Body of pancreas (tissue), 4 donors: Measurements from ENCODE around the gene SPINK13. TPM values are rescaled to one million over a fixed set of nuclear protein-coding genes. Genes with fewer than 3 reads are reported as not detected.

Experiments
- ATAC-seq: fragments of 150-250 bp; one replicate; pipeline ENCODE4 v1.9.1; 2016
- DNase-seq, 4 donors: peaks; one replicate each; pipeline ENCODE4 v3.0.0-alpha.2; 2019
- H3K27ac ChIP-seq, 4 donors: fragments of 200-600 bp; sonication (generic); 1 replicate in 3 of 4; 2 replicates in 1 of 4; pipeline versions ENCODE4 v1.5.1 to v1.6.1; 2016 to 2019; ENCODE audit warnings: mild to moderate bottlenecking in 1 of 4, mixed read lengths in 1 of 4, moderate library complexity in 1 of 4
- H3K27me3 ChIP-seq, 2 donors: fragments of 200-600 bp; sonication (generic); one replicate each; pipeline ENCODE4 v1.6.0; 2016; ENCODE audit warnings: mild to moderate bottlenecking in 1 of 2
- H3K36me3 ChIP-seq, 2 donors: fragments of 200-600 bp; sonication (generic); replicated peaks in 1 of 2; 2 replicates each; pipeline ENCODE4 v1.5.1; 2016; ENCODE audit warnings: low read depth in 2 of 2; ENCODE audit not compliant: insufficient read depth in 1 of 2
- H3K4me1 ChIP-seq: fragments of 200-600 bp; sonication (generic); one replicate; pipeline ENCODE4 v1.6.0; 2016
- H3K4me3 ChIP-seq, 2 donors: fragments of 200-600 bp; sonication (generic); 1 replicate in 1 of 2; 2 replicates in 1 of 2; pipeline ENCODE4 v1.5.1; 2016 to 2019
- H3K9me3 ChIP-seq, 3 donors: fragments of 200-600 bp; sonication (generic); 1 replicate in 2 of 3; 2 replicates in 1 of 3; pipeline ENCODE4 v1.5.1; 2016
- CTCF ChIP-seq, 7 experiments: fragments of 450-650 bp in 4 of 7; fragments of 200-600 bp in 3 of 7; sonication (generic) in 3 of 7; IDR thresholded peaks; one replicate each; pipeline ENCODE4 v1.5.1; 2016 to 2019; ENCODE audit warnings: antibody characterized with exemption in 7 of 7
- POLR2A ChIP-seq, 3 donors: fragments of 450-650 bp; IDR thresholded peaks; one replicate each; pipeline ENCODE4 v1.6.1; 2016; ENCODE audit warnings: antibody characterized with exemption in 3 of 3, mild to moderate bottlenecking in 2 of 3
- WGBS, 2 donors: methylation state at CpG; one replicate each; pipeline ENCODE4 v1.1.5; 2017; 5-methylcytosine and 5-hydroxymethylcytosine counted together
- intact Hi-C: fragments of 100-400 bp; cut with DNase I; formaldehyde crosslinking; loops from one replicate; pipeline ENCODE4 v1.15.1; 2023
- total RNA-seq, 2 donors: library from RNA; depleted of rRNA; stranded (reverse); fragments of >200 nt; gene quantifications; one replicate each; pipeline ENCODE4 v1.1.0, GENCODE V29; 2016

The SPINK13 gene
- total RNA-seq, 2 donors from 2014 or later: 2.6 to 5.7 TPM

GRCh38 chr5:148290271-148291195 is 21.9 kb downstream of the SPINK13 start:
- Histone ChIP-seq H3K36me3 (no peaks in the 10 kb centered on the region), H3K4me3 (no peak overlapping the region), H3K9me3 (no peaks in the 10 kb centered on the region), H3K27me3 (no peaks in the 10 kb centered on the region), H3K4me1 (no peaks in the 10 kb centered on the region), H3K27ac (no peak overlapping the region)
- WGBS, 2 donors: 63 to 67% methylated on average over 6 of the region's 6 CpGs
- intact Hi-C loops: no loop called here
- no peak for ATAC-seq
- TF ChIP-seq POLR2A (IDR thresholded peaks at IDR 0.05) (no peak), CTCF (IDR thresholded peaks at IDR 0.05) (peak; percentile 10 to 45 (median 37))
- DNase-seq: no peak

- no peak for DNase-seq
- ATAC-seq: no peak
- H3K27ac ChIP-seq: no peak overlapping the region
- no peaks in the 10 kb centered on the region for H3K36me3 ChIP-seq
- TF ChIP-seq POLR2A (IDR thresholded peaks at IDR 0.05) (no peak), CTCF (IDR thresholded peaks at IDR 0.05) (no peak)
- H3K4me3 ChIP-seq: no peak overlapping the region
- H3K9me3 ChIP-seq: no peaks in the 10 kb centered on the region
- intact Hi-C loops: no loop called here
- no peaks in the 10 kb centered on the region for H3K27me3 ChIP-seq
- WGBS, 2 donors: 83 to 86% methylated on average over 4 of the region's 4 CpGs
- H3K4me1 ChIP-seq: no peaks in the 10 kb centered on the region
These were observed 29.1 kb downstream of the SPINK13 start for GRCh38 chr5:148297731-148298130.

- H3K36me3 ChIP-seq: no peaks in the 10 kb centered on the region
- H3K27ac ChIP-seq: no peak overlapping the region
- ATAC-seq (no peak), DNase-seq (no peak)
- WGBS, 2 donors: 69 to 73% methylated on average over 1 of the region's 1 CpG
- TF ChIP-seq POLR2A (IDR thresholded peaks at IDR 0.05) (no peak), CTCF (IDR thresholded peaks at IDR 0.05) (no peak)
- H3K4me1 ChIP-seq: no peaks in the 10 kb centered on the region
- no peak overlapping the region for H3K4me3 ChIP-seq
- intact Hi-C loops: no loop called here
- no peaks in the 10 kb centered on the region for H3K9me3 ChIP-seq
- no peaks in the 10 kb centered on the region for H3K27me3 ChIP-seq
These were observed 37.9 kb downstream of the SPINK13 start for GRCh38 chr5:148306446-148306845.

GRCh38 chr5:148309019-148309418 is 40.4 kb downstream of the SPINK13 start:
- Histone ChIP-seq H3K27ac (no peak overlapping the region), H3K4me3 (no peak overlapping the region), H3K27me3 (no peaks in the 10 kb centered on the region), H3K4me1 (no peaks in the 10 kb centered on the region), H3K36me3 (no peaks in the 10 kb centered on the region), H3K9me3 (no peaks in the 10 kb centered on the region)
- DNase-seq (no peak), ATAC-seq (no peak)
- WGBS, 2 donors: 72 to 82% methylated on average over 3 of the region's 3 CpGs
- TF ChIP-seq CTCF (IDR thresholded peaks at IDR 0.05) (no peak), POLR2A (IDR thresholded peaks at IDR 0.05) (no peak)
- intact Hi-C loops: no loop called here

GRCh38 chr5:148309746-148310145 is 41.2 kb downstream of the SPINK13 start:
- Histone ChIP-seq H3K4me3 (no peak overlapping the region), H3K27me3 (no peaks in the 10 kb centered on the region), H3K27ac (no peak overlapping the region), H3K4me1 (no peaks in the 10 kb centered on the region), H3K9me3 (no peaks in the 10 kb centered on the region), H3K36me3 (no peaks in the 10 kb centered on the region)
- DNase-seq: no peak
- TF ChIP-seq POLR2A (IDR thresholded peaks at IDR 0.05): no peak
- no peak for TF ChIP-seq CTCF (IDR thresholded peaks at IDR 0.05)
- ATAC-seq: no peak
- intact Hi-C loops: no loop called here
